ENCODE measurements around the gene RFESD.
"Not testable (repeated sequence)": the region's sequence is repeated elsewhere in the genome, so short reads cannot be mapped to it uniquely, and the experiment has no call there.

Gene RFESD

DNA sequence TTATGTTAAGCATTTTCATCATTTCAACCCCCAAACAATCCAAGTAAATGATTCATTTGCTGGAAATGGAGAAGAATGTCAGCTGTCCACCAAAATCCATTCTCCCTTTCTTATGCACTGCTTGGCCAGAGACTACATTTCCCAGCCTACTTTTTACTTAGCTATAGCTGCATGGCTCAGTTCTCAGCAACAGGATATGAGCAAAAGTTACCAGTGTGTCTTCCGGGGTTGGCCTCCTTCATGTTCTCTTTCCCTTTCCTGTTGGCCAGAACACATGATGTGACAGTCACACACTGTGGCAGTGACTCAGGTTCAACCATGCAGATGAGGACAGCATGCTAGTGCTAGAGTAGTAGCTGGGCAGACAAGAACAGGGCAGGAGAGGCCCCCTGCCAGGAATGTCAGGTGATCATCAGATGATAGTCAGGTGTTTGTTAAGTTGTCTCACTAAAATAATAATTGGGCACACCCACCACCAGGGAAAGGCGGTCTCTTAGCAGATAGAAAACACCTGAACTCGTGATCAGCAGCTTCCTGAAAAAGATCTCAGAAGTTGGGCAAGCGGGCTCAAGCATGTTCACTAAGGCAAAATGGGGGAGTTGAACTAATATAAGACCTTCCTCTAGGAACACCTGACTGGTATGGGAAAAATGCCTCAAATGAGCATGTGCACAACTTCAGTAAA, 14.4 kb upstream of the RFESD start:
- Histone ChIP-seq H3K18ac (ENCODE audit: low read length) (no peak overlapping the region), H2BK12ac (ENCODE audit: low read length) (no peak overlapping the region), H4K8ac (ENCODE audit: low read depth, low read length) (no peak overlapping the region), H3K9ac (ENCODE audit: low read length) (no peak overlapping the region), H3K4me2 (ENCODE audit: low read length) (no peak overlapping the region), H2AK5ac (ENCODE audit: low read length) (no peak overlapping the region), H3K79me2 (ENCODE audit: control insufficient read depth, insufficient read depth, low read length, poor library complexity) (no peaks in the 10 kb centered on the region), H3K27me3 (ENCODE audit: insufficient read depth, low read length) (no peaks in the 10 kb centered on the region), H3K14ac (ENCODE audit: low read length) (no peak overlapping the region), H3K23ac (ENCODE audit: low read length) (no peak overlapping the region), H3K79me1 (ENCODE audit: low read length) (no peaks in the 10 kb centered on the region), H2BK5ac (ENCODE audit: low read depth, low read length, poor library complexity) (no peak overlapping the region), H3K4me1 (ENCODE audit: control insufficient read depth in 1 of 2, insufficient read depth in 2 of 2, low read length in 2 of 2) (no peaks in the 10 kb centered on the region), H3K27ac (ENCODE audit: low read depth, low read length) (no peak overlapping the region), H4K91ac (ENCODE audit: low read depth, low read length) (no peak overlapping the region), H3K4ac (ENCODE audit: low read depth, low read length) (no peak overlapping the region), H3K9me3 (ENCODE audit: insufficient read depth, low read depth, low read length) (peaks cover 2% of the 10 kb centered on the region), H3K36me3 (ENCODE audit: control insufficient read depth in 1 of 2, insufficient read depth in 2 of 2, low read length in 2 of 2) (no peaks in the 10 kb centered on the region), H4K12ac (ENCODE audit: low read depth, low read length) (no peak overlapping the region), H2AFZ (ENCODE audit: insufficient read depth, low read length, poor library complexity) (no peak overlapping the region), H2BK120ac (ENCODE audit: insufficient read depth, low read length, poor library complexity) (no peak overlapping the region), H3K4me3 (ENCODE audit: low read depth, low read length) (no peak overlapping the region)
- no CpG with 5 or more reads among the region's 4 CpGs for WGBS (ENCODE audit: extremely low coverage, insufficient coverage, insufficient read length)
- DNase-seq = peak; percentile 38 to 56

DNA sequence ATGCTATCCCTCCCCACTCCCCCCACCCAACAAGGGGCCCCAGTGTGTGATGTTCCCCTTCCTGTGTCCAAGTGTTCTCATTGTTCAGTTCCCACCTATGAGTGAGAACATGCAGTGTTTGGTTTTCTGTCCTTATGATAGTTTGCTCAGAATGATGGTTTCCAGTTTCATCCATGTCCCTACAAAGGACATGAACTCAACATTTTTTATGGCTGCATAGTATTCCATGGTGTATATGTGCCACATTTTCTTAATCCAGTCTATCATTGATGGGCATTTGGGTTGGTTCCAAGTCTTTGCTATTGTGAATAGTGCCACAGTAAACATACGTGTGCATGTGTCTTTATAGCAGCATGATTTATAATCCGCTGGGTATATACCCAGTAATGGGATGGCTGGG, 13.6 kb upstream of the RFESD start:
- not testable (repeated sequence) for H3K18ac ChIP-seq (ENCODE audit: low read length); H3K36me3 ChIP-seq (ENCODE audit: control insufficient read depth in 1 of 2, insufficient read depth in 2 of 2, low read length in 2 of 2); H3K4ac ChIP-seq (ENCODE audit: low read depth, low read length); H2AK5ac ChIP-seq (ENCODE audit: low read length); H2BK5ac ChIP-seq (ENCODE audit: low read depth, low read length, poor library complexity); H4K91ac ChIP-seq (ENCODE audit: low read depth, low read length); H3K9me3 ChIP-seq (ENCODE audit: insufficient read depth, low read depth, low read length); H3K4me2 ChIP-seq (ENCODE audit: low read length); DNase-seq; H4K12ac ChIP-seq (ENCODE audit: low read depth, low read length); H3K14ac ChIP-seq (ENCODE audit: low read length); H2AFZ ChIP-seq (ENCODE audit: insufficient read depth, low read length, poor library complexity); H3K9ac ChIP-seq (ENCODE audit: low read length); H2BK120ac ChIP-seq (ENCODE audit: insufficient read depth, low read length, poor library complexity); H3K4me3 ChIP-seq (ENCODE audit: low read depth, low read length); H3K79me1 ChIP-seq (ENCODE audit: low read length); H3K4me1 ChIP-seq (ENCODE audit: control insufficient read depth in 1 of 2, insufficient read depth in 2 of 2, low read length in 2 of 2); H2BK12ac ChIP-seq (ENCODE audit: low read length); H3K27me3 ChIP-seq (ENCODE audit: insufficient read depth, low read length); H3K79me2 ChIP-seq (ENCODE audit: control insufficient read depth, insufficient read depth, low read length, poor library complexity); H3K23ac ChIP-seq (ENCODE audit: low read length); H4K8ac ChIP-seq (ENCODE audit: low read depth, low read length); H3K27ac ChIP-seq (ENCODE audit: low read depth, low read length)
- no CpG with 5 or more reads among the region's 2 CpGs for WGBS (ENCODE audit: extremely low coverage, insufficient coverage, insufficient read length)

- no peak overlapping the region for H2AFZ ChIP-seq (ENCODE audit: insufficient read depth, low read length, poor library complexity)
- no peaks in the 10 kb centered on the region for H3K79me1 ChIP-seq (ENCODE audit: low read length)
- H4K12ac ChIP-seq (ENCODE audit: low read depth, low read length) = no peak overlapping the region
- no peaks in the 10 kb centered on the region for H3K4me1 ChIP-seq (ENCODE audit: control insufficient read depth in 1 of 2, insufficient read depth in 2 of 2, low read length in 2 of 2)
- H3K4me3 ChIP-seq (ENCODE audit: low read depth, low read length) = no peak overlapping the region
- H3K27me3 ChIP-seq (ENCODE audit: insufficient read depth, low read length) = no peaks in the 10 kb centered on the region
- peaks cover 2% of the 10 kb centered on the region for H3K9me3 ChIP-seq (ENCODE audit: insufficient read depth, low read depth, low read length)
- H3K36me3 ChIP-seq (ENCODE audit: control insufficient read depth in 1 of 2, insufficient read depth in 2 of 2, low read length in 2 of 2) = no peaks in the 10 kb centered on the region
- no peak overlapping the region for H3K18ac ChIP-seq (ENCODE audit: low read length)
- H4K91ac ChIP-seq (ENCODE audit: low read depth, low read length) = no peak overlapping the region
- no peak overlapping the region for H3K27ac ChIP-seq (ENCODE audit: low read depth, low read length)
- H3K23ac ChIP-seq (ENCODE audit: low read length) = no peak overlapping the region
- no peak overlapping the region for H2BK12ac ChIP-seq (ENCODE audit: low read length)
- no peaks in the 10 kb centered on the region for H3K79me2 ChIP-seq (ENCODE audit: control insufficient read depth, insufficient read depth, low read length, poor library complexity)
- DNase-seq = peak in 1 of 2 donors; percentile 31
- no CpG with 5 or more reads among the region's 3 CpGs for WGBS (ENCODE audit: extremely low coverage, insufficient coverage, insufficient read length)
- H3K4ac ChIP-seq (ENCODE audit: low read depth, low read length) = no peak overlapping the region
- no peak overlapping the region for H4K8ac ChIP-seq (ENCODE audit: low read depth, low read length)
- no peak overlapping the region for H2BK5ac ChIP-seq (ENCODE audit: low read depth, low read length, poor library complexity)
- H3K4me2 ChIP-seq (ENCODE audit: low read length) = no peak overlapping the region
- no peak overlapping the region for H3K9ac ChIP-seq (ENCODE audit: low read length)
- H3K14ac ChIP-seq (ENCODE audit: low read length) = no peak overlapping the region
- H2AK5ac ChIP-seq (ENCODE audit: low read length) = no peak overlapping the region
- no peak overlapping the region for H2BK120ac ChIP-seq (ENCODE audit: insufficient read depth, low read length, poor library complexity)
These were observed 12.9 kb upstream of the RFESD start for GRCh38 chr5:95633671-95634070.

DNA sequence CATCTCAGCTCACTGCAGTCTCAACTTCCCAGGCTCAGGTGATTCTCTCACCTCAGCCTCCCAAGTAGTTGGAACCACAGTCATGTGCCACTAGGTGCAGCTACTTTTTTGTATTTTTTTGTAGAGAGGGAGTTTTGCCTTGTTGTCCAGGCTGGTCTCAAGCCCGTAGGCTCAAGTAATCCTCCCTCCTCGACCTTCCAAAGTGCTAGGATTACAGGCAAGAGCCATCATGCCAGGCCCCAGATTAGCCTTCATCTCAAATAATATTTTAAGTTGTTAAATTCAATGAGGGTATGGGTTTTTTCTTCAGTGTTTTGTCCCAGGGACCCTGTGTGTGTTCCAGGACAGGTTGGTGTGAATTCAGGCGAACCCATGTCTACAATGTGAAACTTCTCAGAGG, 12.5 kb upstream of the RFESD start:
- Histone ChIP-seq H2AK5ac (ENCODE audit: low read length) (no peak overlapping the region), H3K27ac (ENCODE audit: low read depth, low read length) (no peak overlapping the region), H3K9ac (ENCODE audit: low read length) (no peak overlapping the region), H2BK12ac (ENCODE audit: low read length) (no peak overlapping the region), H4K8ac (ENCODE audit: low read depth, low read length) (no peak overlapping the region), H3K27me3 (ENCODE audit: insufficient read depth, low read length) (no peaks in the 10 kb centered on the region), H3K4me1 (ENCODE audit: control insufficient read depth in 1 of 2, insufficient read depth in 2 of 2, low read length in 2 of 2) (no peaks in the 10 kb centered on the region), H3K79me2 (ENCODE audit: control insufficient read depth, insufficient read depth, low read length, poor library complexity) (no peaks in the 10 kb centered on the region), H2BK5ac (ENCODE audit: low read depth, low read length, poor library complexity) (no peak overlapping the region), H3K18ac (ENCODE audit: low read length) (no peak overlapping the region), H3K79me1 (ENCODE audit: low read length) (no peaks in the 10 kb centered on the region), H3K9me3 (ENCODE audit: insufficient read depth, low read depth, low read length) (no peaks in the 10 kb centered on the region), H3K4ac (ENCODE audit: low read depth, low read length) (no peak overlapping the region), H3K14ac (ENCODE audit: low read length) (no peak overlapping the region), H3K23ac (ENCODE audit: low read length) (no peak overlapping the region), H2AFZ (ENCODE audit: insufficient read depth, low read length, poor library complexity) (no peak overlapping the region), H3K4me2 (ENCODE audit: low read length) (no peak overlapping the region), H3K4me3 (ENCODE audit: low read depth, low read length) (no peak overlapping the region), H4K12ac (ENCODE audit: low read depth, low read length) (no peak overlapping the region), H2BK120ac (ENCODE audit: insufficient read depth, low read length, poor library complexity) (no peak overlapping the region), H3K36me3 (ENCODE audit: control insufficient read depth in 1 of 2, insufficient read depth in 2 of 2, low read length in 2 of 2) (no peaks in the 10 kb centered on the region), H4K91ac (ENCODE audit: low read depth, low read length) (no peak overlapping the region)
- DNase-seq = no peak
- WGBS (ENCODE audit: extremely low coverage, insufficient coverage, insufficient read length) = no CpG with 5 or more reads among the region's 3 CpGs

Data from trophoblast cell (in vitro differentiated cells and primary cell).